COLO829 (cell line): Measurements from ENCODE around the gene CD86.

Experiments
- DNase-seq: peaks from one replicate; pipeline ENCODE4 v3.0.0; 2012; ENCODE audit warnings: low spot score

CD86 gene

DNA sequence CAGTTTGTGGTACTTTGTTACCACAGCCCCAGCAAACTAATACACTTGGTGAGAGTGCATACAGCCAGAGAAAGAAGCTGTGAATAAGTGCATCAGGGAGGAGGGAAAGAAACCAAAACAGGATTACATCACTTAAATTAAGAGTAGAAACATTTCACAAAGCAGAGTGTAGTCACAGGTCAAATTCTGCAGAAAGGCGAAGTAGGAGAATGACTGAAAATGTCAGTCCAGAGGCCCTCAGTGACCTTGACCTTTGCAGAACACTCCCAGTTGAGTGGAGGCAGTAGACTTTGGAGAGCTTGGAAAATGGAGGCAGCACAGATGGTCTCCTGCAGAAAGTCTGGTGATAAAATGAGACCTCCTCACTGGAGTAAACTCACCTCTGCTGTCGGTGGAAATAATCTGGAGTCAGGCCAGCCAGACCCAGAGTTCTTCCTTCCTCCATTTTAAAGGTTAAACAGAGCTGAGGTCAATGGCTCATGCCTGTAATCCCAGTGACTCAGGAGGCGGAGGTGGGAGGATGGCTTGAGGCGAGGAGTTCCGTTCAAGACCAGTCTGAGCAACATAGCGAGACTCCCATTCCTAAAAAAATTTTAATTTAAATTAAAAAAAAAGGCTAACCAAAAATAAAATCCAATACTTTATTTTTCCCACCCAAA is 5.0 kb downstream of the CD86 start:
- no peak for DNase-seq

DNA sequence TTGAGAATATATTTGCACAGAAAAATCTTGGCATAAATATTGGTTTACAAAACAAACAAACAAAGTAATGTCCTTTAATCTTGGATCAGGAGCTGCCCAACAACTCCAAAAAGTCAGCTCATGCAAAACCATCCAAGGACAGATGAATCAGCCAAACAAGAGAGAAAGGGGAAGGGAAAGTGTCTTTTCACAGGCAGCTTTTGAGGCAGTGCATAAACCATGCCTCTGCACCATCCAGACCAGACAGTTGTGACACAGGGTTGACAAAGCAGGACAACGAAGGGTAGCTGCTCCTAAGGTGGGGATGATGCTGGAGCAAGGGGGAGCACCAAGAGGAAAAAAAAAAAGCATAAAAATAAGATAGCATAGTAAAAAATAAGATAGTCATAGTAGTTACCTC is 8.7 kb downstream of the CD86 start:
- DNase-seq = no peak

GRCh38 chr3:122064326-122064725 is 9.2 kb downstream of the CD86 start:
- no peak for DNase-seq

DNA sequence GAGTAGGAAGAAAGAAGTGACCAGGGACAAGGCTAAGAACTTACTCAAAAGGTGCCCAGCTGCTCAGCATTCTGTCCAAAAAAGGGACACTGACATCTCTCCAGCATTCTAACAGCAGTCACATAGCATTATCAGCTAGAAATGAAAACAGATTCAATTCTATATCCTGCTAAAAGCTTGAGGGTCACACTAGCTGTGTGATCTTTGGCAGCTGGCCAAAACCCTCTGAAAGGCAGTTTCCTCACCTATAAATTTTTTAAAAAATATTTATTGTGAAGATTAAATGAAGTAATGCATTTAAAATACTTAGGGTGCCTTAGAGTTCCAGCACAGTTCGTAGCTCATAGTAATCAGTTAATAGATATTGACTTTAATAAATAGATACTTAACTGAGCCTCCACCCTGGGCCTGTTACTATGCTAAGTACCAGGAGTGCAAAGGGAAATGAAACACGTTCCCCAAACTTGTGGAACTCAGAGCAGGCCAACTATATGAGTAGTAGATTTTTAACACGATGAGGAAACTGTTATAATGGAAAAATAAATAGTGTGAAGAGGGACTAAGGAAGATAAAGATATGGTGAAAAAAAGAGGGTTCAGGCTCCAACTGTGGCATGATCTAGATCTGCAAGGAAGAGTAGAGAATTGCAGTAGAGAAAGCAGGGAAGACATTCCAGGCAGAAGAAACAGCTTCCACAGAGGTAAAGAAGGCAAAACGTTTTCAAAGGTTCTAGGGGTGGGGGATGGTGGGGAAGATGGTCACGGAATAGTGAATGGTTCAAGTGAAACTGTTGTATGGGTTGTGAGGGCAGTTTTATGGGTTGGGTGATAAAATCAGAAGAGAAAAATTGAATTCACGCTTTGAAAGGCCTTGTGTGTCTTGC is 11.4 kb downstream of the CD86 start:
- DNase-seq = no peak

DNA sequence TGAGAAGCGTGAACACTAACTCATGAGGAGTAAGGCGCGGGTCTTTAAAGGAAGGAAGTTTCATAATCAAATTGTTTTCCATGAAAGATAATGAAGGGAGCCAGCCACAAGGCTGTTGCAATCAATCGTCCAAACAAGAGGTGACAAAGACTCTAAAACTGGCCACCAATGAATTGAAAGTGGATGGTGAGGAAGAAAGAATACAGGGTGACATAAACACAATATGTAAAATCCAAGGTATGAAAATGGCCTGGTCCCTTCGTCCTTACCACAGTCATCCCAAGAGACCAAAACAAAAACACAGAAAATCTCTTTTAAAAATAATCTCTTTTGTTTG is 12.0 kb downstream of the CD86 start:
- no peak for DNase-seq

DNA sequence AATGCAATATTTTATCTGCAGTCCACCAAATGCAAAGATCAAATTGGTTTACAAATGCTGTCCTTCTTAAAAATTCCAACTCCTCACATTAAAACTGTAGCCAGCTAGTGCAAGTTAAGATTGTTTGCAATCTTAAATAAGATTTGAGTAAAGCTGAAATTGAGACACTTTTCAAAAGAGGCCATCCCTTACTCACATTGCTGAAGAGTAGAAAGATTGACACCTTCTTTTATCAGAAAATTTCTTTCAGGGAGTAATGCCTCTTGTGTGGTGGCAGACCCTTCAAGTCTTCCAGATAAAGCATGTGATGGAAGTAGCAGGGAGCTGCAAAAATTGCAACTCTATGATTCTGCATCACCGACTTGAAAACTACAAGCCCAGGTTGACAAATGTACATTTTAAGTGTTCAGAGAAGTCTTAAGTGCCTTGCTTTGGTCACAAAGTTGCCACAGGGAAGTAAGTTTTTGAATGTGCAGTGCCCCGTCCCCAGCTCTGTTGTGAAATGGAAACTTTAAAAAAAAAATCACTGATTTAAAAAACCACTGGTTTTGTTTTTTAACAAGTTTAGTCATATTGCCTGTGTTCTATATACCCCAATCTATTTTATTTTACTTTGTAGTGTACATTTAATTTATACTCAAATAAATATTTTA is 12.6 kb downstream of the CD86 start:
- no peak for DNase-seq

GRCh38 chr3:122074621-122075265 is 19.6 kb downstream of the CD86 start:
- DNase-seq = no peak

GRCh38 chr3:122076491-122077292 is 21.5 kb downstream of the CD86 start:
- no peak for DNase-seq

DNA sequence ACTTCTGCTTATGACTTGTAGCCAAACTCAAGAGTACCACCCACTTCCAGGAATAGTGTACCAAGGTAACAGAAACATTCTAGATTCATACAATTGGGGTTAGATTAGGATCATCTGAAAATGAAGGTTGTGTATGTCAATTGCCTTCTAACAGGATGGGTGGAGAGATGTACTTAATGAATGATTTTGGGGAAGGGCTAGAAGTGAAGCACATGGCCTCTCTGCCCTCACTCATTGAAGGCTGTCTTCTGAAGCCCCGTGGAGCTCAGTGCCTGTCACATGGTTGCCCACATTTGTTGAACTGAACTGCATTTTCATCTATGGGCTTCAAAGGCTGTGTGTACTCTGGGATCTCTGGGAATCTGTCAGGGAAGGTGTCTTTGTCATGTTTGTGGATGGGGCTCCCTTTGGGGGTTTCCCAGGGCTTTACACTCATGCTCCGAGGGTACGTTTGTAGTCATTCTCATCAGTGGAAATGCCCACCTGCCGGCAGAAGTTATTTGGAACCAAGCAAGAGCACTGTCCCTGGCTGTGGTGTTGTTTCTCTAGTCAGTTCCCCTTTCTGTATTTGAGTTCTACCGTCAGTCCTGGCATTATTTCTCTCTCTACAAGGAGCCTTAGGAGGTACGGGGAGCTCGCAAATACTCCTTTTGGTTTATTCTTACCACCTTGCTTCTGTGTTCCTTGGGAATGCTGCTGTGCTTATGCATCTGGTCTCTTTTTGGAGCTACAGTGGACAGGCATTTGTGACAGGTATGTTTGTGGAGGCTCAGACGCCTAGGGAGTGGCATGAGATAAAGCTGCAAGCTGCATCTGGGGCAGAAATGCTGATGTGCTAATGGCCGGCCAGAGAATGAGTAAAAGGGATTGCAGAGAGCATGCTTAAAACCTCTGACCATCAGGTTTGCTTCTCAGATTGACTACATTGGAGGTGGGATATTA is 22.4 kb downstream of the CD86 start:
- DNase-seq = no peak

- no peak for DNase-seq
These were observed 23.2 kb downstream of the CD86 start for GRCh38 chr3:122078235-122078935.

DNA sequence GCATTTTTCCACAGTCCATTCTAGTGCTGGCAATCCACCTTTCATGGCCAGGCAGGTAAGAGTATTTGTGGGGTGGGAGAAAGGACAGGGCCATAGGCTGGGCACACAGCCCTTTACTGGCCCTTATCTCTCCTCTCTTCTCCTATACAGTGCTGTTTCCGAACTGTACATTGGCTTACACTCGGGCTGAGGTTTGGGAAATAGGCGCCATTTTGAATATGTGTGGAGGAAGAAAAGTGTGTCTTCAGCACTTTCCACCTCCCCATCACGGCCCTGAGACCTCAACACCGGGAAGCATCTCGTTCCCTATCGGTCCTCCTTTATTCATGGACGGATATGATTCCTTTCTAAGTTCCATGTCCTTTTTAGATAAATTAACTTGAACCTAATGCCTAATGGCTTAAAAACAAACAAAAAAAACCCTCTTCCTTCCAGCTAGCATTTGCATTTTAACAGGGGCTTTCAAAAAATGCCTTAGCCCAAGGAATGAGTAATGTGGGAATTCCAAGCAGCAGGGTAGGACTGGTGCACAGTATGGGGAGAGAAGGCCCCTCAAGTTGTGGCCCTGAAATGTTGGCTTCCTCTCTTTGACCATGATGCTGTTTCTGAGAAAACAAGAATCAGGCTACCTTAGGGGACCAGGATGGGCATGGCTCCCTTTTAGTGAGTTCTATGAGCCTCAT is 24.5 kb downstream of the CD86 start:
- DNase-seq = no peak

DNA sequence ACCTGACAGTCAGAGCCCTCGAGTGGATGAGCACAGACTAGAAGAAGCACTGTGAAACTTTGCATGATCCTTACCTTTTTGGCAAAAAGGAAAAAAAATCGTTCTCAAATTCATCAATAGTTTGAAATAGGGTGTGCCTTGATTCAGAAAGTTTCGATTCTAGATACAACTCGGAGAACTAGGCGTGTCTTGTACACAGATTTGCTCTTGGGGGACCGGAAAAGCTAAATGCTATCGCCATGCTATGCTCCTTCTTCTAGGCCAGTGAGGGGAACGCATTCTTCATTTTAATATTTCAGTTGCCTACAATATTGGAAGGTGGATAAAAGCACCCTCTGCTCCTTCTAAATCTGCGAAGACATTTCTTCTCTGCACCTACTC is 25.0 kb downstream of the CD86 start:
- no peak for DNase-seq

- no peak for DNase-seq
These were observed 26.5 kb downstream of the CD86 start for GRCh38 chr3:122081543-122082247.

DNA sequence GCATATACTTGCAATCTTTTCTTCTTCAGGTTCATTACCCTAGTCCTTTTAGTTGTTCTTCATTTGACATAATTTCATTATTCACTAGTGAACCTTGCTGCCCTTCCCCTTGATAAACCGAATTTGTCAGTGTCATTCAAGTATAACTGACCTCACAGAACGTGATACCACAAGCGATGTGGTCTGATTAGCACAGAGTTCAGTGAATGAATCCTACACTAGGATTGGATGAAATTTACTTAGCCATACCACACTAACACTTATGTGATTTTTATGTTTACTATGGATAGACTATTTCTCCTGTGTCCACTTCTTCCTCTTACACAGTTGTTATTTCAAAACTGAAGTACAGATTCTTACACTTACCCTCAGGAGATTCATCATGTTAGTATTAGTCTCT is 27.2 kb downstream of the CD86 start:
- no peak for DNase-seq

DNA sequence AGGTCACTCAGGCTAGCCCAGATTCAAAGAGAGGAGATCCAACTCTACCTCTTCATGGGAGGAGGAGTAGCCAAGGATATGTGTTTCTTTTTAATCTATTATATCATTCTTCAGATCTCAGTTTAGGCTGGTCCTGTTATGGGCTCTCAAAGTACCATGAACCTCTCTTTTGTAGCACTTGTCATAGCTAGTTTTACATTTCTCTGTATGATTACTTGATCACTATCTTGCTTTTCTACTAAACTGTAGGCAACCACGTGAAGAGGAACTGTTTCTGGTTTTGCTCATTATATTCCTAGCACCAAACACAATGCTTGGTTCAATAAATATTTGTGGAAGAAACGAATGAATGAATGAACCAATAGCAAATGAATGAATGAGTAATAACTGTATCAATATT is 29.6 kb downstream of the CD86 start:
- DNase-seq = no peak

DNA sequence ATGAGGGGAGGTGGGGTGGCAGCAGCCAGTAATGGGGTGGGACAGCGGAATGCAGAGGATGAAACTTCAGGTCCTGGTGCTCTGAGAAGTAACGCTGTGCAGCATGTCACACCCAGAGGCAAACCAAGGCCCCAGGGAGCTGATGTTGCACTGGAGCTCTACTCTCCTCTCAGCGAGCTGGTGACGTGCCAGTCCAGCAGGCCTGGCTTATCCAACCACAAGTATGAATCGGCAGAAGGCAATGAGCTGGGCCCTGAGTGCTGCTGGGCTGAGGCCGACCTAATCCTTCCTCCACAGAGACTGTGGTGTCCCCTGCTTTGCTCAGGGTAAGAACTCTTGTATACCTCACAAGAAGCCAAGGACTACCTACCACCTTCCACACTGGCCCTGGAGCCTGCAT is 30.5 kb downstream of the CD86 start:
- DNase-seq = no peak

GRCh38 chr3:122088531-122088930 is 33.4 kb downstream of the CD86 start:
- no peak for DNase-seq

- DNase-seq = no peak
These were observed 36.6 kb downstream of the CD86 start for GRCh38 chr3:122091602-122092295.
